ACC112 (cell line): ENCODE measurements around the gene IQSEC1.

Experiments
- H2AFZ ChIP-seq: fragments of 200-600 bp; sonication (generic); one replicate; pipeline ENCODE4 v1.6.0; 2017; ENCODE audit warnings: antibody characterized with exemption, low read length; ENCODE audit not compliant: unreplicated experiment
- H3K27ac ChIP-seq: fragments of 200-600 bp; sonication (generic); 2 replicates; pipeline ENCODE4 v1.5.1; 2014; ENCODE audit warnings: low read depth, mild to moderate bottlenecking, antibody characterized with exemption, low read length, moderate library complexity
- H3K27me3 ChIP-seq: fragments of 200-600 bp; sonication (generic); 2 replicates; pipeline ENCODE4 v1.6.1; 2014; ENCODE audit warnings: mild to moderate bottlenecking, antibody characterized with exemption, low read length, moderate library complexity, mixed read lengths; ENCODE audit not compliant: insufficient read depth
- H3K36me3 ChIP-seq: fragments of 200-600 bp; sonication (generic); 2 replicates; pipeline ENCODE4 v1.6.1; 2016; ENCODE audit warnings: mild to moderate bottlenecking, antibody characterized with exemption, low read length, moderate library complexity, mixed read lengths; ENCODE audit not compliant: insufficient read depth
- H3K4me1 ChIP-seq: fragments of 200-600 bp; sonication (generic); one replicate; pipeline ENCODE4 v1.6.1; 2016; ENCODE audit warnings: low read length, mixed read lengths; ENCODE audit not compliant: insufficient read depth, unreplicated experiment, control insufficient read depth
- H3K4me3 ChIP-seq: fragments of 200-600 bp; sonication (generic); 2 replicates; pipeline ENCODE4 v1.5.1; 2014; ENCODE audit warnings: mild to moderate bottlenecking, low read depth, low read length
- H3K79me2 ChIP-seq: fragments of 200-600 bp; sonication (generic); one replicate; pipeline ENCODE4 v1.6.0; 2016; ENCODE audit warnings: low read length; ENCODE audit not compliant: control insufficient read depth, unreplicated experiment, insufficient read depth

The IQSEC1 gene

GRCh38 chr3:13066834-13067233 lies 6.4 kb downstream of the IQSEC1 start:
- Histone ChIP-seq H3K4me3 (no peak overlapping the region), H3K79me2 (no peaks in the 10 kb centered on the region), H3K4me1 (no peaks in the 10 kb centered on the region), H3K27ac (no peak overlapping the region), H3K27me3 (no peaks in the 10 kb centered on the region), H3K36me3 (no peaks in the 10 kb centered on the region), H2AFZ (no peak overlapping the region)

DNA sequence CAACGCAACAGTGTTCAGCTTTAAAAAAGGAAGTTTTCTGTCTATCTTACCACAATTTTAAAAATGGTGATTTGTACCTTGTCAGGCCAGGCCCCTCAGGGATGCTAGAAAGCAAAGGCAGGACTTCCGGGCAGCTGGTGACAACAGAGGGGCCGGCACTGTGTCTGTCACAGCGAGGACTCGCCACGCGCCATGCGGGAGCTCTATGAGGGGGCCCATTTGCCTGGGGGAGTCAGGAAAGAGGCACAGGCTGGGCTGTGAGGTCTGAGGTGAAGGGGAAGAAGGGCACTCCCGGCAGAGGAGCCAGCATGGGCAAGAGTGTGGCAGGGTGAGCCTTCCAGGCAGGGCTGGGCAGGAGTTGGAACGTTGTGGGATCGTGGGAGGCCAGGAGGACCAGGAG lies 7.0 kb downstream of the IQSEC1 start:
- H3K79me2 ChIP-seq, result no peaks in the 10 kb centered on the region
- no peaks in the 10 kb centered on the region for H3K36me3 ChIP-seq
- no peak overlapping the region for H3K27ac ChIP-seq
- no peaks in the 10 kb centered on the region for H3K4me1 ChIP-seq
- no peak overlapping the region for H3K4me3 ChIP-seq
- H3K27me3 ChIP-seq, result no peaks in the 10 kb centered on the region
- no peak overlapping the region for H2AFZ ChIP-seq

DNA sequence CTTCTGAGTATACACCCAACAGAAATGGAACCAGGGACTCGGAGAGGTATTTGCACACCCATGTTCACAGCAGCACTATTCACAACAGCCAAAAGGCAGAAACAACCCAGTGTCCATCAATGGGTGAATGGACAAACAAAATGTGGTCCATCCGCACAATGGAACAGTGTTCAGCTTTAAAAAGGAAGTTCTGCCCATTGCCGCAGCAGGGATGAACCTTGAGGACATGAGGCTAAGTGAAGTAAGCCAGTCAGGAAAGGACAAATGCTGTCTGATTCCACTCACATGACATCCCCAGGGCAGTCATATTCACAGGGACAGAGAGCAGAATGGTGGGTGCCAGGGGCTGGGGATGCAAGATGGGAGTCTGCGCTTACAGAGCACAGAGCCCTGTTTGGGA lies 7.5 kb downstream of the IQSEC1 start:
- Histone ChIP-seq H2AFZ (no peak overlapping the region), H3K27ac (no peak overlapping the region), H3K36me3 (no peaks in the 10 kb centered on the region), H3K79me2 (no peaks in the 10 kb centered on the region), H3K27me3 (no peaks in the 10 kb centered on the region), H3K4me3 (no peak overlapping the region), H3K4me1 (no peaks in the 10 kb centered on the region)

DNA sequence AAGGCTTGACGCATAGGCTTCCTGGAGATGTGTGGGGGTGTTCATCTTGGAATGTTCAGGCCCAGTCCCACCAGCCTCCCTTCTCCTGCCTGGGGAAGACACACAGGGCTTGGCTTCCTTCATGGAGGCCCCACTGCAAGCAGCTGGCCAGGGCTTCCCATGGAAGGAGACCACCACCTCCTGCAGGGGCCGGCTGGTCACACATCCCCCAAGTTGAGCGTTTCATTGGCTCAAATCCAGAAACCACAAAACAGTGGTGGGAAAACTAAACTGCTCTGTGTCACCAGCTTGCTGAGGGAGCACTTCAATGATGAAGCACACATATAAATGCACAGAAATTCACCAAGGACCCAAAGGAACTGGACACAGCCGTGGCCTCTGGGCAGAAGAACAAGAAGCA lies 8.3 kb downstream of the IQSEC1 start:
- Histone ChIP-seq H3K27me3 (no peaks in the 10 kb centered on the region), H3K79me2 (no peaks in the 10 kb centered on the region), H3K27ac (no peak overlapping the region), H2AFZ (no peak overlapping the region), H3K36me3 (no peaks in the 10 kb centered on the region), H3K4me1 (no peaks in the 10 kb centered on the region), H3K4me3 (no peak overlapping the region)

- Histone ChIP-seq H3K4me1 (no peaks in the 10 kb centered on the region), H3K36me3 (no peaks in the 10 kb centered on the region), H3K27ac (no peak overlapping the region), H2AFZ (no peak overlapping the region), H3K27me3 (no peaks in the 10 kb centered on the region), H3K4me3 (no peak overlapping the region), H3K79me2 (no peaks in the 10 kb centered on the region)
Observed at GRCh38 chr3:13064159-13064868, 8.9 kb downstream of the IQSEC1 start.

- H3K36me3 ChIP-seq, result no peaks in the 10 kb centered on the region
- H2AFZ ChIP-seq, result no peak overlapping the region
Observed at GRCh38 chr3:13063225-13063624, 10.0 kb downstream of the IQSEC1 start.

DNA sequence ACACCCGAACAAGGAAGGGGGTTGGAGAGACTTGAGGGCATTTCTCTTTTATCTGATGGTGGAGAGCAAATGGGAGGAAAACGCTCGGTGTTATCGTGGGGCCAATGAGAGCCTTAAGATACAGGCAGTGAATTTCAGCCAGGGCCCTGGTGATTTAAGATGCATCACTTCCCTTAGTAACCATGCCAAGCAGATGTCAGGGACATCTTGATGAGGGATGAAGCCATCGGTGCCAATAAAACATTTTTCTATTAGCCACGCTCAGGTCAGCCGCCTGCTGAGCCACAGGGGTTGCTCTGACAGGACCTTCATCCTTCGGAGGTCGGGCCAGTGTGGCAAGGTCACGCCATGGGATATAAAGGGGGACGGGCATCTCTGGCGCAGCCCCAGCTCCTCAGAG lies 10.6 kb downstream of the IQSEC1 start:
- Histone ChIP-seq H3K27me3 (no peaks in the 10 kb centered on the region), H3K4me1 (no peaks in the 10 kb centered on the region), H3K36me3 (no peaks in the 10 kb centered on the region), H2AFZ (no peak overlapping the region), H3K79me2 (no peaks in the 10 kb centered on the region), H3K4me3 (no peak overlapping the region), H3K27ac (no peak overlapping the region)

More at GRCh38 chr3:13063225-13063624, 10.0 kb downstream of the IQSEC1 start:
- no peaks in the 10 kb centered on the region for H3K79me2 ChIP-seq
- no peaks in the 10 kb centered on the region for H3K4me1 ChIP-seq
- no peak overlapping the region for H3K4me3 ChIP-seq
- H3K27ac ChIP-seq, result no peak overlapping the region
- no peaks in the 10 kb centered on the region for H3K27me3 ChIP-seq

DNA sequence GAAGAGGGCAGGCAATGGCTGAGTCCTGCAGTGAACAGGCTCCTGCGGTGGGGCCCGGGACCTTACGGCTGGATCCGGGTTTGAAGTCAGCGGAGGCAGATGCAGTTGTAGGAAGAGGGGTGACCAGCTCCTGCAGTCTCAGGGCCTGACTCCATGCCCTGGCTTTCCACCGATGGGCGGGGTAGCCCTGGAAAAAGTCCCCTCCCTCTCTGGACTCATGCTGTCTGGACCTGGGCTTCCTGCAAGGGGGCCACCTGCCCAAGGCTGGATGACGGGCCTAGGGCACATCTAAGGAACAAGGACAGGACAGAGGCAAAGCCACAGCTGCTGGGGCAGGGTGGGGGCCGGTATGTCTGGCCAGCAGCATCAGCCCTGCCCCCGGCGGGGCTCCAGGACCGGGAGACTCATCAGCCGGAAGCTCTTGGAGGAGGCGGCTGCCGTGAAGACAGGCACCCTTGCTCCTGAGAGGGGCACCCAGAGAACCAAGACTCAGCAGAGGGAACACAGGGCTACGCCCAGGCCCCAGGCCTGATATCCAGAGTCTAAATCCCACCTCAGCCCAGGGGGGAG lies 12.8 kb downstream of the IQSEC1 start:
- no peaks in the 10 kb centered on the region for H3K79me2 ChIP-seq
- H3K36me3 ChIP-seq, result no peaks in the 10 kb centered on the region
- no peaks in the 10 kb centered on the region for H3K27me3 ChIP-seq
- no peaks in the 10 kb centered on the region for H3K4me1 ChIP-seq
- H3K27ac ChIP-seq, result no peak overlapping the region
- H2AFZ ChIP-seq, result no peak overlapping the region
- H3K4me3 ChIP-seq, result no peak overlapping the region

DNA sequence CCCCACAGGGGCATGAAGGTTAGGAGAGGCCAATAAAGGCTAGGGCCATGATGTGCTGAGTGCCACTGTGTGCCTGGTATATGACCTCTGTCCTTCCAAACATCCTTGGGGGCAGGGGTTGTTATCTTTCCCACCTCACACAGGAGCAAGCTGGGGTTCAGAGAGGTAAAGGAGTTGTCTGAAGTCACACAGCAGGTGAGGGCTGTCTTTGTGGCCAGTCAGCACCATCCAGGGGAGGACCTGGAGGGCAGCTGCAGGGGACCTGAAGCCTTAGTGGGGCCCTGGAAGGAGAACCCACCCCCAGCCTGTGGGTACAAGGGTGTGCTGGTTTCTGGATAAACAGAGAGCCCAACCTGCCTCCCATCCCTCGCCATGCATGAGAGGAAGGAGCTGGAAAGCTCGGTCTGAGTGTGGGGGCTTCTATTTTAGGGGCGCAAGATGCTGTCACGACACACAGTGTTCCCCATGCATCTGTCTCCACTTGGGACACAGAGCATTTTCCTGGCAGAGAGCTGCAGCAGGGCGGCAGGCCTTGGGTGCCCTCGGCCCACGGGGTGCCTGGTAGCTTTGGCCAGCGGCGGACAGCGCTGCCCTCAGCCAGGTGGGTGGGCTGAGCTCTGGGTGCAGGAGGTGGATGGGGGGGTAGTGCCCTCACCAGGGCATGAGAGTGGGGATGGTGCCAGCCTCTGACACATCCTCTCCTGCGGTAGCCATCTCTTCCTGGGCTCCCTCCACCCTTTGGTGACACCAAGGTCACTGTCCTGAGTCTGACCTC lies 14.7 kb downstream of the IQSEC1 start:
- no peak overlapping the region for H3K27ac ChIP-seq
- H3K27me3 ChIP-seq, result 0 out of 2 replicates have a peak, but pooled peaks cover 5% of the 10 kb centered on the region
- no peaks in the 10 kb centered on the region for H3K36me3 ChIP-seq
- no peak overlapping the region for H2AFZ ChIP-seq
- no peaks in the 10 kb centered on the region for H3K79me2 ChIP-seq
- no peaks in the 10 kb centered on the region for H3K4me1 ChIP-seq
- no peak overlapping the region for H3K4me3 ChIP-seq

DNA sequence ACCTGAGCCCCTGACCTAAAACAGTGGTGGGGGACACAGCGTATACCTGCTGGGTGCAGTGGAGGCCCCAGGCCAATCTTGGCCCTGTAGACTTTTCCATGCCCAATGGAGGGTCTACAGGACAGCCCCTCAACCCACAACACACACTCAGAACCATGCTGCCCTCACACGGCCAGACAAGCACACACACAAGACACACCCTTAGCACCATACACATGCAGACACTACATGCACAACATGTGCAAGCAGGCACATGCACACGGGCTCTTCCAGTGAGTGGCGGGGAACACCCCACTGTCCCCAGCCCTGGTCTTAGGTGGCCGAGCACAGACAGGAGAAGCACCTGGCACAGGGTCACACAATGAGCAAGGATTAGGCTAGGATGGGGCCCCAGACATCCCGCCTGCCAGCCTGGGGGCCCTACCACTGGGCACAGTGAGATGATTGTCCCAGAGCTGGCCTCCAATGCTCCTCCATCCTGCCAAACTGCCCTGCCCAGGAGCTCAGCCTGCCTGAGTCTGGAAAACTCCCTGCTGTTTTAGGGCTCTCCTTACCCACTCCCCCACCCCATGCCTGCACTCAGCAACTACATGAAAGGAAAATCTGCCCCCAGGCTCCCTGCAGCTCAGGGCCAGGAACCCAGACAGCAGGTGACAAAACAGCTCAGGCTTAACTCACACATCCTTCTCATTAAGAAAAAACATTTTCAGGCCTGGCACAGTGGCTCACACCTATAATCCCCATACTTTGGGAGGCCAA lies 15.8 kb downstream of the IQSEC1 start:
- no peak overlapping the region for H2AFZ ChIP-seq
- H3K4me1 ChIP-seq, result no peaks in the 10 kb centered on the region
- no peaks in the 10 kb centered on the region for H3K36me3 ChIP-seq
- no peak overlapping the region for H3K27ac ChIP-seq
- H3K27me3 ChIP-seq, result peaks cover 9% of the 10 kb centered on the region; the same call in 1 of the 2 replicates
- H3K79me2 ChIP-seq, result no peaks in the 10 kb centered on the region
- no peak overlapping the region for H3K4me3 ChIP-seq
